KMS-11 (cell line): ENCODE data around the gene ADAM15.

Experiments used
- H2AFZ ChIP-seq: fragments of 200-600 bp; sonication (generic); 2 replicates; pipeline ENCODE4 v1.6.1; 2016; ENCODE audit warnings: antibody characterized with exemption, mixed run types, low read depth
- H3K27ac ChIP-seq: fragments of 200-600 bp; sonication (generic); 2 replicates; pipeline ENCODE4 v1.6.1; 2016; ENCODE audit warnings: mild to moderate bottlenecking, mixed run types
- H3K27me3 ChIP-seq: fragments of 200-600 bp; sonication (generic); 2 replicates; pipeline ENCODE4 v1.6.1; 2017; ENCODE audit warnings: mild to moderate bottlenecking, low read depth, mixed run types, moderate library complexity; ENCODE audit not compliant: insufficient read depth
- H3K36me3 ChIP-seq: fragments of 200-600 bp; sonication (generic); 2 replicates; pipeline ENCODE4 v1.6.1; 2017; ENCODE audit warnings: mild to moderate bottlenecking, mixed run types; ENCODE audit not compliant: insufficient read depth
- H3K4me1 ChIP-seq: fragments of 200-600 bp; sonication (generic); 2 replicates; pipeline ENCODE4 v1.6.1; 2016; ENCODE audit warnings: mild to moderate bottlenecking, low read depth, mixed run types; ENCODE audit not compliant: poor library complexity, severe bottlenecking
- H3K4me2 ChIP-seq: fragments of 200-600 bp; sonication (generic); 2 replicates; pipeline ENCODE4 v1.7.0; 2016; ENCODE audit warnings: mild to moderate bottlenecking, mixed run types
- H3K4me3 ChIP-seq: fragments of 200-600 bp; sonication (generic); IDR thresholded peaks from 2 replicates; pipeline ENCODE4 v1.6.1; 2017; ENCODE audit warnings: low read depth, low read length, mixed read lengths; ENCODE audit not compliant: insufficient read depth
- H3K79me2 ChIP-seq: fragments of 200-600 bp; sonication (generic); 2 replicates; pipeline ENCODE4 v1.6.1; 2016; ENCODE audit warnings: low read depth, mixed run types; ENCODE audit not compliant: insufficient read depth
- H3K9ac ChIP-seq: fragments of 200-600 bp; sonication (generic); 2 replicates; pipeline ENCODE4 v1.6.1; 2016; ENCODE audit warnings: mild to moderate bottlenecking, mixed run types
- H4K20me1 ChIP-seq: fragments of 200-600 bp; sonication (generic); 2 replicates; pipeline ENCODE4 v1.6.1; 2016; ENCODE audit warnings: mild to moderate bottlenecking, mixed run types; ENCODE audit not compliant: insufficient read depth
- TF ChIP-seq, protein P1 (sequence below): fragments of 200-600 bp; sonication (generic); conservative IDR thresholded peaks from 2 replicates; pipeline ENCODE4 v1.6.1; 2017; ENCODE audit warnings: low read depth, mild to moderate bottlenecking, antibody characterized with exemption, low read length, moderate library complexity, mixed read lengths

The ADAM15 gene

DNA sequence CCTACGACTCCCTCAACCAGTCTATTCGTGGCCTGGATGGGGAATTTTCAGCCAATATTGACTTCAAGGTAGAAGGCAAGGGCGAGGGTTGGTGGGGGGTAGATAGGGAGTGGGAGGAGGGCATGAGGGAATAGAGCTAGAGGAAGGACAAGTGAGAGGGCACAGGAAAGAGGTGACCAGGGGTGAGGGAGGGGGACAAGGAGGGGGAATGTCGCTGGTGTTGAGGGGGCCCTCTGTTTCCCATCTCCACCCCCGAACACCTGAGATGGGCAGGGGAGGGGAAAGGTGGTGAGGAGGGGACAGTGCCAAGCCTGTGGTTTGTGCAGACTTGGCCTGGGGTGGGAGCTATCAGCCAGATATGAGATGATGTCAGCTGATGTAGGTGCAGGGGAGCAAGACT, 8.3 kb upstream of the ADAM15 start:
- no peak overlapping the region for H3K27ac ChIP-seq
- H3K4me1 ChIP-seq, result peaks cover 36% of the 10 kb centered on the region
- no peak overlapping the region for H3K4me3 ChIP-seq
- TF ChIP-seq, protein P1, sequence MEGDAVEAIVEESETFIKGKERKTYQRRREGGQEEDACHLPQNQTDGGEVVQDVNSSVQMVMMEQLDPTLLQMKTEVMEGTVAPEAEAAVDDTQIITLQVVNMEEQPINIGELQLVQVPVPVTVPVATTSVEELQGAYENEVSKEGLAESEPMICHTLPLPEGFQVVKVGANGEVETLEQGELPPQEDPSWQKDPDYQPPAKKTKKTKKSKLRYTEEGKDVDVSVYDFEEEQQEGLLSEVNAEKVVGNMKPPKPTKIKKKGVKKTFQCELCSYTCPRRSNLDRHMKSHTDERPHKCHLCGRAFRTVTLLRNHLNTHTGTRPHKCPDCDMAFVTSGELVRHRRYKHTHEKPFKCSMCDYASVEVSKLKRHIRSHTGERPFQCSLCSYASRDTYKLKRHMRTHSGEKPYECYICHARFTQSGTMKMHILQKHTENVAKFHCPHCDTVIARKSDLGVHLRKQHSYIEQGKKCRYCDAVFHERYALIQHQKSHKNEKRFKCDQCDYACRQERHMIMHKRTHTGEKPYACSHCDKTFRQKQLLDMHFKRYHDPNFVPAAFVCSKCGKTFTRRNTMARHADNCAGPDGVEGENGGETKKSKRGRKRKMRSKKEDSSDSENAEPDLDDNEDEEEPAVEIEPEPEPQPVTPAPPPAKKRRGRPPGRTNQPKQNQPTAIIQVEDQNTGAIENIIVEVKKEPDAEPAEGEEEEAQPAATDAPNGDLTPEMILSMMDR, result no peak
- no peak overlapping the region for H2AFZ ChIP-seq
- H3K36me3 ChIP-seq, result no peaks in the 10 kb centered on the region
- H3K27me3 ChIP-seq, result peaks cover 5% of the 10 kb centered on the region; the same call in 1 of the 2 replicates
- H3K4me2 ChIP-seq, result no peak overlapping the region
- no peaks in the 10 kb centered on the region for H4K20me1 ChIP-seq
- H3K79me2 ChIP-seq, result no peaks in the 10 kb centered on the region
- H3K9ac ChIP-seq, result no peak overlapping the region

- Histone ChIP-seq H3K4me1 (peaks cover 36% of the 10 kb centered on the region), H4K20me1 (no peaks in the 10 kb centered on the region), H2AFZ (no peak overlapping the region), H3K36me3 (no peaks in the 10 kb centered on the region), H3K9ac (no peak overlapping the region), H3K27me3 (peaks cover 1% of the 10 kb centered on the region; the same call in 1 of the 2 replicates), H3K4me3 (no peak overlapping the region), H3K4me2 (no peak overlapping the region), H3K27ac (no peak overlapping the region), H3K79me2 (no peaks in the 10 kb centered on the region)
- TF ChIP-seq, protein P1, result no peak
Measured at GRCh38 chr1:155043301-155043702, 7.8 kb upstream of the ADAM15 start.

GRCh38 chr1:155043793-155044192, 7.3 kb upstream of the ADAM15 start:
- TF ChIP-seq, protein P1, result no peak
- Histone ChIP-seq H3K4me1 (peaks cover 33% of the 10 kb centered on the region), H3K4me3 (no peak overlapping the region)

DNA sequence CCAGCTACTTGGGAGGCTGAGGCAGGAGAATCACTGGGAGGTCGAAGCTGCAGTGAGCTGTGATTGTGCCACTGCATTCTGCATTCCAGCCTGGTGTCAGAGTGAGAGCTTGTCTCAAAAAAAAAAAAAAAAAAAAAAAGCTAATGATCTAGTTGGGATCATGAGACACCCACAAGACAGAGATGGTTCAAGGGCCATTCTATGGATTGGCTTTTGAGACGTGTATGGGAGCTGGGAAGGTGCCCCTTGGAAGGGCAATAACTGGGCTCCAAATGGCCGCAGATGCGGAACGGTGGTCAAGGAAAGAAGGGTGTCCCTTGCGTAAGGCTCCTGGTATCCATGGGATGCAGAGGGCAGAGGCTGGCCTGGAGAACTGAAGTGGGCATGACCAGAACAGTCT, 6.8 kb upstream of the ADAM15 start:
- Histone ChIP-seq H3K79me2 (no peaks in the 10 kb centered on the region), H3K4me1 (peaks cover 36% of the 10 kb centered on the region), H3K4me2 (peak overlapping the region; percentile 1; the same call in 1 of the 2 replicates), H3K4me3 (no peak overlapping the region), H4K20me1 (no peaks in the 10 kb centered on the region), H3K27ac (no peak overlapping the region), H2AFZ (peak overlapping the region; percentile 4; the same call in 1 of the 2 replicates), H3K36me3 (no peaks in the 10 kb centered on the region), H3K27me3 (no peaks in the 10 kb centered on the region; the same call in 1 of the 2 replicates), H3K9ac (no peak overlapping the region)
- TF ChIP-seq, protein P1, result no peak

More at GRCh38 chr1:155043793-155044192, 7.3 kb upstream of the ADAM15 start:
- no peaks in the 10 kb centered on the region for H3K79me2 ChIP-seq
- no peaks in the 10 kb centered on the region; the same call in 1 of the 2 replicates for H3K27me3 ChIP-seq
- H3K4me2 ChIP-seq, result no peak overlapping the region
- no peak overlapping the region for H2AFZ ChIP-seq
- no peaks in the 10 kb centered on the region for H4K20me1 ChIP-seq
- no peak overlapping the region for H3K9ac ChIP-seq
- no peak overlapping the region for H3K27ac ChIP-seq
- H3K36me3 ChIP-seq, result no peaks in the 10 kb centered on the region
